HAP-1 (cell line): Measurements from ENCODE around the gene ELFN1.

Experiments used
- DNase-seq, 2 experiments: peaks; one replicate each; pipeline ENCODE4 v3.0.0-alpha.2; 2016 to 2020; ENCODE audit warnings: low spot score in 2 of 2
- H3K27me3 ChIP-seq: fragments of 250-450 bp; sonication (Bioruptor Pico); 2 replicates; pipeline ENCODE4 v1.5.1; 2020; ENCODE audit warnings: low read depth, mild to moderate bottlenecking, moderate library complexity
- H3K36me3 ChIP-seq: fragments of 250-450 bp; sonication (Bioruptor Pico); replicated peaks from 2 replicates; pipeline ENCODE4 v1.5.1; 2020; ENCODE audit warnings: mild to moderate bottlenecking
- H3K4me1 ChIP-seq: fragments of 250-450 bp; sonication (Bioruptor Pico); 2 replicates; pipeline ENCODE4 v1.5.1; 2020; ENCODE audit warnings: mild to moderate bottlenecking
- H3K4me3 ChIP-seq: fragments of 250-450 bp; sonication (Bioruptor Pico); 2 replicates; pipeline ENCODE4 v1.5.1; 2020; ENCODE audit warnings: mild to moderate bottlenecking, moderate library complexity
- H3K9me3 ChIP-seq: fragments of 250-450 bp; sonication (Bioruptor Pico); 2 replicates; pipeline ENCODE4 v1.5.1; 2020; ENCODE audit warnings: mild to moderate bottlenecking, moderate library complexity
- in situ Hi-C: fragments of 300-500 bp; cut with MboI; formaldehyde crosslinking; loops from 3 replicates; pipeline ENCODE4 v1.14.3; 2020; ENCODE audit warnings: low sequenced_read_pairs, inconsistent platforms, mixed read lengths

Gene ELFN1

DNA sequence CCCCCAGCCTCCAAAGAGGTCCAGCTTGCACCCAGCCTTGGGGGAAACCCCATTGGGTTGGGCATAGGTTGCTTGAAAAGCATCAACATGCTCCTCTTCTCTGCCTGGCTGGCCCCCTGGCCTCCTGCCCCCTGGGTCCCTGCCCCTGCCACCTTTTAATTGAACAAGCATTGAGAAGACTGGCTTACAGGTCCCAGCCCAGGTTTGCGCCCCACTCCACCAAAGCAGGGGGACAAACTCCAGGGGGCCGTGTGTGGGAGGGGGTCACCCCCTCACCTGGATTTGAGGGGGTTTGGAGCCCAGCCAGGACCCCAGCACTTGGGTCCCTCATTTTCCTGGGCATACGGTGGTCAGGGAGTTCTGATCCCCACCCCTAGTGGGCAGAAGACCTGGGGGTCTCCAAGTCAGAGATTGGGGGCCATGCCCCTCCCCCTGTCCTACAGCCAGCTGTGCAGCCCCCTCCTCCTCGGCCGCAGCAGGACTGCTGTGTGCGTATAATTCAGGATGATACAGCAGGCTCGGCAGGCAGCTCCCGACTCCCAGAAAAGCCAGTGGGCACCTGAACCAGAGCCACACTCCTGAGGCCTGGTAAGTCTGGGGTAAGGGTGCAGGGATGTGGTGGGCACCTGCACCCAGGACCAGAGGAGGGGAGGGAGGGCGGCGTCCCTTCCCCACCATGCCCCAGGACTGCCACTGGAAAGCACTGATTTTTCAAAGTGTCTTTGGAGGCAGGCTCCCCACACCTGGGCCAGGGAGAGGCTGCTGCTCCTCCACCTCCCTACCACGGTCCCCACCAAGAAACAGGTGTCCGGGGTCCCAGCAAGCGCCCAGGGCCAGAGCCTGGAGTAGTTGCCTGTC, 1.7 kb downstream of the ELFN1 start:
- no peaks in the 10 kb centered on the region for H3K36me3 ChIP-seq
- peak in 1 of 2 experiments; percentile 4 for DNase-seq
- no peaks in the 10 kb centered on the region for H3K9me3 ChIP-seq
- no peaks in the 10 kb centered on the region for H3K4me1 ChIP-seq
- in situ Hi-C loops: no loop called here
- H3K27me3 ChIP-seq: peaks cover 32% of the 10 kb centered on the region
- H3K4me3 ChIP-seq: no peak overlapping the region

DNA sequence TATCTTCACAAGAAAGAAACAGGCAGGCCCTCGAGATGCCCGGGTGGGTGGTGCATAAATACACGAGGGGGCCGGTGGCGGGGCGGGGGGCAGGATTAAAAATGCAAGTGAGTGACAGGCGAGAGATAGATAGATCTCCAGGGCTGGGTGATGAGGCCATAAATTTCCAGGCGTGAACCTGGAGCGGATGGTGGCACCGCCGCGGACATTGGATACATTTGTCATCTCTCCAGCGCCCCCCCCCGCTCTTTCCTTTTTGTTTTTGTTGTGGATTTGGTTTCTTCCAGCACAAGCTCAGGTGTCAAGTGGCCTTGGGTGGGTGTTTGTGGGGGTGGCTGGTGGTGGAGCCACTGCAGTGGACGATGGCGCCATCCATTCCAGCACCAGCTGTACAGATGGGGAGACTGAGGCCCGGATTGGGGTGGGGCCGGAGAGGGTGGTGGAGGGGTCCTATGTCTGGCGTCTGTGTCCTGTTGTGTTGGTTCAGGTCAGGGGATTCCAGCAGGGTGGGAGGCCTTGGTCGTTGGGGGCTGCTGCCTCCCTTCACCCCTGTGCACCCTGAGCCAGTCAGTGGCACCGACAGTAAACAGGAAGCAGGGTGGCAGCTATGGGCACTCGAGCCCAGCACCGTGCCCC, 2.9 kb downstream of the ELFN1 start:
- in situ Hi-C loops: no loop called here
- Histone ChIP-seq H3K36me3 (no peaks in the 10 kb centered on the region), H3K27me3 (peaks cover 30% of the 10 kb centered on the region), H3K4me3 (no peak overlapping the region), H3K9me3 (no peaks in the 10 kb centered on the region), H3K4me1 (no peaks in the 10 kb centered on the region)
- peak in 1 of 2 experiments; percentile 5 for DNase-seq

DNA sequence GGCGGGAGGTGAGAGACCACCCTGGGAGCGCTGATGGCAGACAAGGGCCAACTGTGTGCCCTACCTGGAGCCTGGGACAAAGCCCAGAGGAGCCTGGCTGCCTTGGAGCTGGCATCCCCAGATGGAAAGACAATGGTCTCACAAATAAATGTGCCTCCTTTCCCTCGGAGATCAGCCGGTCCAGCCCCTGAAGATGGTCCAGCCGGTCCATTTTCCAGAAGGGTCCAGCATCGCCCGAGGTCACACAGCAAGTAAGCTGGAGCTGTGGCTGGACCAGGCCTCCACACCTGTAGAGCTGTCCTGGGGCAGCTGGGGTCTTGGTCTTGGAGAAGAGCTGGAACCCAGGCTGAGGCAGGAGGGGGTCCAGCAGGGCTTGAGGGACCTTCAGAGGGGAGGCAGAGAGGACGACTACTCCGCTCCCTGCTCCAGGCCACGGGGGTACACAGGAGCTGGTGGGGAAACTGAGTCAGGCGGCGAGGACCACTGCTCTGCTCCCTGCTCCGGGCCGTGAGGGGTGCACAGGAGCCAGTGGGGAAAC, 3.6 kb downstream of the ELFN1 start:
- Histone ChIP-seq H3K4me3 (no peak overlapping the region), H3K4me1 (no peaks in the 10 kb centered on the region), H3K27me3 (peaks cover 30% of the 10 kb centered on the region), H3K9me3 (no peaks in the 10 kb centered on the region), H3K36me3 (no peaks in the 10 kb centered on the region)
- in situ Hi-C loops: no loop called here
- no peak for DNase-seq

DNA sequence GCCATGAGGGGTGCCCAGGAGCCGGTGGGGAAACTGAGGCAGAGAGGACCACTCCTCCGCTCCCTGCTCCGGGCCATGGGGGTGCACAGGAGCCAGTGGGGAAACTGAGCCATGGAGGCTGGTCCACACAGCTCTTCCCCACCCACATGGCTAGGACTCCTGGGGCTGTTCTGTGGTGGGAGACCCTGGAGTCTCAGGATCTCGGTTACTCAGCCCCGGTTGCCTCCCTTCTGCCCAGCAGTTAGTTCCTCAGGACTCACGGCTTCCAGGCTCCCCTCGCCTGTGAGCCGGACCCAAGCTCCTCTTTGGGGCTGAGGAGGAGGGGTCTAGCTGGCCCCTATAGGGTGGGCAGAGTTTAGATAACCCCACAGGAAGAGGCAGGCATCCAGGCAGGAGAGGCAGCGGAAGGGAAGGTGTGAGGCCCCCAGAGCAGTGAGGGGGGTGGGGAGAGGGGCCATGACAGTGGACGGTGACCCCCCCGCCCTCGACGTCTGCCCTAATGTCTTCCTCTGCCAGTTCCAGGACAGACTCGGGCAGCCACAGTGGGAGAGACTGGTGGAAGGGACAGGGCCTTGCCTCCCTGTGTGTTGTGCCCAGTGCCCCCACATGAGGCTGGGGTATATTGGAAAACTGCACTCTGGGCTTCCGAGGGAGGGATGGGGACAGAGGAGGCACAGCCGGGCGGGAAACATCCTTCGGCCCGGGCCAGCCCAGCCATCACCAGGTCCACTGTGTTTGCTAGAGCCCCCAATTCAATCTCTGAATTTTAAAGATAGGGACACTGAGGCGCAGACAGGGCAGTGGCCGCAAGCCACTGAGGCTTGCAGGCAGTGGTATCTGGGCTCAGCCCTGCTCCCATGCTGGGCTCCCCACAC, 4.3 kb downstream of the ELFN1 start:
- Histone ChIP-seq H3K4me3 (no peak overlapping the region), H3K27me3 (peaks cover 30% of the 10 kb centered on the region), H3K4me1 (no peaks in the 10 kb centered on the region), H3K9me3 (no peaks in the 10 kb centered on the region), H3K36me3 (no peaks in the 10 kb centered on the region)
- DNase-seq: no peak
- in situ Hi-C loops: no loop called here

DNA sequence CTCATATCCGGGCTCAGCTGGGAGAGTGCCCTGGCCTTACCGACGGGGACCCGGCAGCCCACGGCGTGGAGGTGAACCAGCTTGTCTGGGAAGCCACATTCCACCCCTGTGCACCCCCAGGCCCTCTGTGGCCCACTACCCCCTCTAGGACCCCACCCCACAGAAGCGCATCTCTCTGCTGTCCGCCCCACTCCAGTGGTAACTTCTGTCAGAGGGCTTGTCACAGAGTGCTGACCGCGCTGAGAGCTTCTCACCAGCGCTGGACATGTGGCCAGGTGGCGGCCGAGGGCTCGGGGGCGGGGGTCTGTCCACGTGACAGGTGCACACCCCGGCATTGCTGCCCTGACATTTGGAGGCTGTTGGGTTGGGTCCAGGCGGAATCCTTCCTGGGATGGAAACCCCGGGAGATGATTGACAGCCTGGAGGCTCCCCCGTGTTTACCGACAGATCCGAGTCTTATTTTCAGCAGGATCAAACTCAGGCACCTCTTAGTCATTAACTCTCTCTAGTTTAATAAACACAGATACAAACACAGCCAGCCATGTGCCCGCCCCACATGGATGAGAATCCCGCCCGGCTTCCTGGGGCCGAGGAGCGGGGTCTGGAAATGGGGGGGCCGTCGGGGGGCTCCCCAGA, 5.1 kb downstream of the ELFN1 start:
- H3K9me3 ChIP-seq: no peaks in the 10 kb centered on the region

DNA sequence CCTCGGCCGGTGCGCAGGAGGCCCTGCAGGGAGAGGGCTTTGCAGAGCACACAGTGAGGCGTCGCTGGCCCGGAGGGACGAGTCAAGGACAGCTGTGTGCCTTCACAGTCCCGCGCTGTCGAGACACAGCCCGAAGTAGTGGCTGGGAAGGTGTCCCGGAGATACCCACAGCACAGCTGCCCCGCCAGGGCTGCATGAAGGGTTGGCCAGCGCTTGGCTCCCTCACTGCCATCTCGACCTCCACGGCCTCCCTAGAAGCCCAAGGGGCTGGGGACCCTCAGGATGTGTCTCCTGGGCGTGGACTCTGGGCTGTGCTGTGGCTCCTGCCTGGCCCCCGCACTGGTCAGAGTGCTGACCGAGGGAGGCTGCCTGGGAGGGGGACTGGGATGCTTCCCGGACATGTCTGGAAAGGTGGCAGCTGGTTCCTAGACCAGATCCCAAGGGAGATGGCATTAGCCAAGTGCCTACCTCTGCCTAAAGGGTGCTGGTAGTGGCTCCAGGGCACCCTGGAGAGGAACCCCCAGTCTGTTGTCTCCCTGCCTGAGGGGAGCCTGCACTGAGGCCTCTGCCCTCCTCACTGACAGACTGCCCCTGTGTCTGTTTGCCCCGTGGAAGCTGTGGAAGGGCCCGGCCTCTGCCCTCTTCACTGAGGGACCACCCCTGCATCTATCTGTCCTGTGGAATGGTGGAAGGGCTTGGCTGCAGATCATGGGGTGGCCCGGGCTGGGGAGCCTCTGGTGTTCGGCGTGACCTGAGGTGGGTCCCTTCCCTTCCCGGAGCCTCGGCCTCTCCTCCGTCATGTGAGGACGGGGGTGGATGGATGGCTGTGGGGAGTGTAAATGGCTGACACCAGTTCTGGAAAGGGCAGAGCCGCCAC, 5.8 kb downstream of the ELFN1 start:
- no peaks in the 10 kb centered on the region for H3K9me3 ChIP-seq
- in situ Hi-C loops: no loop called here
- no peak for DNase-seq
- H3K4me1 ChIP-seq: no peaks in the 10 kb centered on the region
- no peaks in the 10 kb centered on the region for H3K36me3 ChIP-seq
- no peak overlapping the region for H3K4me3 ChIP-seq
- H3K27me3 ChIP-seq: peaks cover 30% of the 10 kb centered on the region

More for the DNA sequence above, 5.1 kb downstream of the ELFN1 start:
- in situ Hi-C loops: no loop called here
- no peak for DNase-seq
- Histone ChIP-seq H3K27me3 (peaks cover 30% of the 10 kb centered on the region), H3K4me3 (no peak overlapping the region), H3K4me1 (no peaks in the 10 kb centered on the region), H3K36me3 (no peaks in the 10 kb centered on the region)

DNA sequence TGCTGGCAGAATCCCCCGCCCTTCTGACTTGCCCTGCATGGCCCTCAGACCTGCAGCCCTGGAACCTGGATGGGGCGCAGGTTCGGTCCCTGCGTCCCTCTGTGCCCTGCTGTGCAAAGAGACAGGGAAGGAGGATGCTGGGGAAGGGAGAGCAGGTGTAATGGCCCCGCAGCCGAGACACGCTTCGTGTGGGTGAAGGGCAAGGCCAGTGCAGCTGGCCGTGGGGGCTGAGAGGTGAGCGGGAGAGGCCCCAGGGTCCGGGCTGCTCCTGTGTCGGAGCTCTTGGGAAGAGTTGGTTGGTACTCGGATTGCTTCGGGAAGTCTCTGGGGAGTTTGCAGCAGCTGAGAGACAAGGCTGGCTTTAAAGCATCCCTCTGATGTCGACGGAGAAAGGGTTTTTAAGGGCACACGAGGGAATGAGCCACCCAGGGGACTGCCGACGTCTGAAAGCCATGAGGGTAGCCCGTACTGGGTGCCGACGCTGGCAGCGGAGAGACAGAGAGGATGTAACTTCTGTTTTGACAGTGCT, 6.5 kb downstream of the ELFN1 start:
- no peak for DNase-seq
- H3K9me3 ChIP-seq: no peaks in the 10 kb centered on the region
- peaks cover 26% of the 10 kb centered on the region for H3K27me3 ChIP-seq
- H3K4me1 ChIP-seq: no peaks in the 10 kb centered on the region
- H3K4me3 ChIP-seq: no peak overlapping the region
- no peaks in the 10 kb centered on the region for H3K36me3 ChIP-seq
- in situ Hi-C loops: no loop called here

DNA sequence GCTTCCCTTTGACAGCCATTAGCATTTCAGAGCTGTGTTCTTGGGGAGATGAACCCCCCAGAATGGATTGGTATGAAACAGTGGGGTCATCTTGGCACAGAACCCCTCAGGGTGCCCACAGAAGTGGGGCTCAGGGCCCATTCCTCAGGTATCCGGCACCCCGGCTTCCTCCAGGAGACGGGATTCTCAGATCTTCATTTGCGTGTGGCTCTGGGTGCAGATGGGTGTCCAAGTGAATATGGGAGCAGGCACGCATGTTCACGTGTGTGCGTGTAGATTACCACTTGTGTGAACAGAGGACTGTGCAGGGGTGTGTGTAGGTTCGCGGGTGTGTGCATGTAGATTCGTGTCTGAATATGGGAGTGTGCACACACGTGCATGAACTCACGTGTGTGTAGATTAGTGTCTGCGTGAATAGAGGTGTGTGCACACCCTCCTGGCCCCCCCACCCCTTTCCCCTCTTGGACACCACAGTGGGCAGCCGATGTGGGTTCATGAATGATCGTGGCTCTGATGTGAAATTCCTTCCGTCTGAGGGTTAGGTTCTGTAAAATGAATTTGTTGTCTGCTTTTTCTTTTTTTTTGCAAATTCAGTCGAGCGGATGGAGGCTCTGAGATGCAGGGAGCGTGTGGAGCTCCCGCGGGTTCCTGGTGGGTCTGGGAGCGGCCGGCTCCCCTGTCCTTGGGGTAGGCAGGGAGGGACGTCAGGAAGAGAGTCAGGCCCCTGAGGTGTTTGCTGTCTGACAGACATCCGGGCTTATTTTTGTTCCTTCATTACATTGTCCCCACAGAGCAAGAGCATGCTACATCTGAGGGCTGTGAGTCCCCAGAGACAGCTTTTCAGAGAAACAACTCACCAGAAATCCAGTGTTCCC, 7.4 kb downstream of the ELFN1 start:
- DNase-seq: no peak
- Histone ChIP-seq H3K36me3 (no peaks in the 10 kb centered on the region), H3K27me3 (peaks cover 24% of the 10 kb centered on the region), H3K4me1 (no peaks in the 10 kb centered on the region), H3K9me3 (no peaks in the 10 kb centered on the region; the same call in 1 of the 2 replicates), H3K4me3 (no peak overlapping the region)
- in situ Hi-C loops: no loop called here

DNA sequence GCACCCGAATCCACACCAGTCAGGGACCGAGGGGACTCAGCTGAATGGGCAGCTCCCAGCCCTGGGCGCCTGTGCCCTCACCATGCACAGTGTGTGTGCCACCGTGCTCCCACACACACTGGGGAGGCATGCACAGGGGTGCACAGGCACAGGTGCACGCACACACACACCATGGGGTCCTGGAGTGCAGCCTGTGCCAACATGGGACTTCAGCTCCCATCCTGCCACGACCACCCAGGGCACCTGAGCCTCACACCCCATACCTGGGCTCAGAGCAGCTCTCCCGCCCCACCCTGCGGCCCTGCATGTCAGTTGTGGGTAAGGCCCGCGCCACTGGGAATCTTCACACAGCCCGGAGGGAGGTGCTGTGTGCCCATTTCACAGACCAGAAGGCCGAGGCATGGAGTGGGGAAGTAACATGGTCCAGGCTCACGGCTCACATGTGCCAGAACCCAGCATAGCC, 8.0 kb downstream of the ELFN1 start:
- Histone ChIP-seq H3K9me3 (peaks cover 3% of the 10 kb centered on the region; the same call in 1 of the 2 replicates), H3K27me3 (peaks cover 24% of the 10 kb centered on the region), H3K36me3 (no peaks in the 10 kb centered on the region), H3K4me3 (no peak overlapping the region), H3K4me1 (no peaks in the 10 kb centered on the region)
- in situ Hi-C loops: no loop called here
- no peak for DNase-seq

DNA sequence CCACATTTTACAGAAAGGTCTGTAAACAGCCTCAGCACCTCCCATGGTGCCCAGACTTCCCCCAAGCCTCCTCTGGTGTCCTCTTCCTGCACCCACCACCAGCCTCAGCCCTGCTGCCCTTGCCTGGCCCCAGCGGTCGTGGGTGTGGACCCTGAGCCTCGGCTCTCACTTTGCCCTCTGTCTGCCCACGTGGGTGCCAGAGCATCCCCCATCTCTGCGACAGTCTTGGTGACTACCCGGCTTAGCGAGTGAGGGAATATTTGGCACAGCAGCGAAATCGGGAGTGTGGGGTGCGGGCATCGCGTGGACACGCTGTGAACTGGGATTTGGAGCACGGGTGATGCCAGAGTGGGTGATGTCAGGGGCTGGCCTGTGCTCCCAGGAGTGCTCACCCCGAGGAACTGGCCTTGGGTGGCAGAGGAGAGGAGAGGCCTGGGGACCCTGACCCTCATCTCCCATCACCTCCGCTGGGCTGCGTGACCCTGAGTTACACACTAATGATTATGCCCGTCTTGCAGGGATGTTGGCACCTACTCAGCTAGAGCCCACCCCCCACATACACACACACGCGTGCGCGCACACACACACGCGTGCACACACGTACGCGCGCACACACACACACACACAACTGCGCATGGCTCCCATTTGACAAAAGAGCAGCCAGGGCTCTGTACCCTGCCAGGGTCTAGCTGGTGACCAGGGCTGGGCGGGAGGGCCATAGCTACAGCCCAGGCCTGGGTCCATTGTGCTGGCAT, 8.7 kb downstream of the ELFN1 start:
- no peak overlapping the region for H3K4me3 ChIP-seq
- H3K27me3 ChIP-seq: peaks cover 24% of the 10 kb centered on the region
- DNase-seq: no peak
- in situ Hi-C loops: no loop called here
- no peaks in the 10 kb centered on the region for H3K4me1 ChIP-seq
- peaks cover 3% of the 10 kb centered on the region; the same call in 1 of the 2 replicates for H3K9me3 ChIP-seq
- H3K36me3 ChIP-seq: no peaks in the 10 kb centered on the region

DNA sequence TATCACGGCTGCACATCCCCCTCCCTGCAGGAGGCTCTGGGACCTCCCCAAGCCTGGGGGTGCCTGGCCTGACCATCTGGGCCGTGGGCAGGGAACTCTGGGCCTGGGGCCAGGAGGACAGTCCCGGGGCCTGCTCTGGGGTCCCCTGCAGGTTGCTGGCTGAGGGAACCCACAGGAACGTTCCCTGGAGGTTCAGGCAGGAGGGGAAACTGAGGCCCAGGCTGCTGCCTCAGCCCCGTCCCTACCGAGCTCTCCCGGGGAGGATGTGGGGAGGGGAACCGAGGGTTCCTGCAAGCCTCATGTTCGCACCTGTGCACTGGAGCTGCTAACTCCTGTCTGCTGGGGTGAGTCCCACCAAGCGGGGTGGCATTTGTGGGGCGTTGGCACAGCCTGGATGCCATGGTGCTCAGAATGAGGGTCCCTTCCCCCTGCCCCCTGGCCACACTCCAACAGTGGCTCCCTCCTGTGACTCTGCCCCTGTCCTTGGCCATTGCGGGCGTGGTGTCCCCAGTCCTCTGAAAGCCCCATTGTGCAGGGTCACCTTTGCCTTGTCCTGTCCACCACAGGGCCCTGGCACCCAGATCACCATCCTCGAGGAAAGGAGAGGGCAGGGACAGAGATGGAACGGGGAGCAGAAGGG, 9.4 kb downstream of the ELFN1 start:
- in situ Hi-C loops: no loop called here
- DNase-seq: no peak
- no peaks in the 10 kb centered on the region for H3K4me1 ChIP-seq
- no peak overlapping the region for H3K4me3 ChIP-seq
- H3K9me3 ChIP-seq: peaks cover 3% of the 10 kb centered on the region; the same call in 1 of the 2 replicates
- H3K27me3 ChIP-seq: peaks cover 23% of the 10 kb centered on the region
- no peaks in the 10 kb centered on the region for H3K36me3 ChIP-seq
